GM12878 (cell line): ENCODE data around the gene TGM2. TPM values are rescaled to one million over a fixed set of nuclear protein-coding genes. Genes with fewer than 3 reads are reported as not detected.

Experiments used
- ATAC-seq: fragments of 200-7000 bp; cut with Tn5 transposase; 3 replicates; pipeline ENCODE4 v1.9.1; 2020; ENCODE audit warnings: mild to moderate bottlenecking, moderate library complexity
- BruUV-seq: library from RNA; stranded (reverse); fragments of 400-500 nt; replicated peaks from 2 replicates; lab custom pipeline; 2021; lab: Mats Ljungman, UMichigan
- CTCF ChIA-PET: fragments of 300-600 bp; sonication (Branson Sonifier 250); formaldehyde crosslinking; extraction: SDS; loops from one replicate; lab custom pipeline; 2021; ENCODE audit warnings: inconsistent platforms; lab: Yijun Ruan, JAX
- POLR2A ChIA-PET: fragments of 350-600 bp; formaldehyde crosslinking; extraction: SDS; loops from one replicate; lab custom pipeline; 2021; ENCODE audit warnings: inconsistent platforms; lab: Charles Lee
- RAD21 ChIA-PET: fragments of 300-600 bp; sonication (Branson Sonifier 250); formaldehyde crosslinking; loops from one replicate; lab custom pipeline; 2023; ENCODE audit warnings: antibody characterized with exemption; ENCODE audit not compliant: unreplicated experiment; lab: Charles Lee
- SMC1A ChIA-PET: fragments of 300-600 bp; sonication (Branson Sonifier 250); formaldehyde crosslinking; loops from one replicate; lab custom pipeline; 2023; ENCODE audit not compliant: unreplicated experiment, uncharacterized antibody; lab: Charles Lee
- DNase-seq: peaks from one replicate; pipeline ENCODE4 v3.0.0-alpha.2; 2011; ENCODE audit warnings: low read depth, low spot score
- FAIRE-seq: peaks from 3 replicates; lab custom pipeline; 2011; peaks lifted over from hg19 to GRCh38; lab: Jason Lieb, UNC
- H2AFZ ChIP-seq: 2 replicates; pipeline ENCODE4 v1.6.0; 2011; ENCODE audit warnings: low read depth, low read length, control low read depth; ENCODE audit not compliant: control insufficient read depth
- H3K27ac ChIP-seq: 2 replicates; pipeline ENCODE4 v1.5.1; 2011; ENCODE audit warnings: control low read depth; ENCODE audit not compliant: control insufficient read depth, insufficient read depth
- H3K27me3 ChIP-seq, 2 experiments: replicated peaks in 1 of 2; 2 replicates each; pipeline versions ENCODE4 v1.6.0 to v1.6.1; 2011; ENCODE audit warnings: low read length in 1 of 2; ENCODE audit not compliant: control insufficient read depth in 2 of 2, insufficient read depth in 2 of 2
- H3K36me3 ChIP-seq, 2 experiments: 2 replicates each; pipeline ENCODE4 v1.5.1; 2011; ENCODE audit warnings: low read length in 1 of 2; ENCODE audit not compliant: control insufficient read depth in 2 of 2, insufficient read depth in 2 of 2
- H3K4me1 ChIP-seq: 2 replicates; pipeline ENCODE4 v1.6.1; 2011; ENCODE audit warnings: mild to moderate bottlenecking, low read length, moderate library complexity, mixed read lengths; ENCODE audit not compliant: control insufficient read depth, insufficient read depth
- H3K4me2 ChIP-seq: 2 replicates; pipeline ENCODE4 v1.6.0; 2011; ENCODE audit warnings: control low read depth; ENCODE audit not compliant: control insufficient read depth, insufficient read depth
- H3K4me3 ChIP-seq: fragments of 200-600 bp; sonication (generic); 2 replicates; pipeline ENCODE4 v1.5.1; 2016
- H3K79me2 ChIP-seq: 2 replicates; pipeline ENCODE4 v1.6.0; 2011; ENCODE audit warnings: low read length; ENCODE audit not compliant: control insufficient read depth, insufficient read depth
- H3K9ac ChIP-seq: 2 replicates; pipeline ENCODE4 v1.8.0; 2011; ENCODE audit warnings: low read length, control low read depth, mixed read lengths; ENCODE audit not compliant: control insufficient read depth, insufficient read depth
- H3K9me3 ChIP-seq: replicated peaks from 3 replicates; pipeline ENCODE4 v1.5.1; 2011; ENCODE audit warnings: mild to moderate bottlenecking, low read length; ENCODE audit not compliant: control insufficient read depth, insufficient read depth
- H4K20me1 ChIP-seq: 2 replicates; pipeline ENCODE4 v1.6.0; 2011; ENCODE audit not compliant: control insufficient read depth, insufficient read depth
- BACH1 ChIP-seq: fragments of 450-650 bp; IDR thresholded peaks from 2 replicates; pipeline ENCODE4 v1.6.1; 2017; ENCODE audit warnings: mild to moderate bottlenecking, borderline replicate concordance
- BCL3 ChIP-seq: IDR thresholded peaks from 2 replicates; pipeline ENCODE4 v1.6.1; 2011; ENCODE audit warnings: borderline replicate concordance, low read depth, mild to moderate bottlenecking, moderate library complexity, low read length; ENCODE audit not compliant: insufficient read depth, poor library complexity, severe bottlenecking
- DPF2 ChIP-seq: fragments of 450-650 bp; IDR thresholded peaks from 2 replicates; pipeline ENCODE4 v1.6.1; 2017; ENCODE audit warnings: mild to moderate bottlenecking
- ETV6 ChIP-seq, 2 experiments: fragments of 450-650 bp in 1 of 2; IDR thresholded peaks in 1 of 2; conservative IDR thresholded peaks in 1 of 2; 2 replicates each; pipeline ENCODE4 v1.6.1; 2014; ENCODE audit warnings: antibody characterized with exemption in 1 of 2, borderline replicate concordance in 1 of 2, low read depth in 1 of 2, mild to moderate bottlenecking in 1 of 2, moderate library complexity in 1 of 2
- GATAD2B ChIP-seq: fragments of 450-650 bp; conservative IDR thresholded peaks from 2 replicates; pipeline ENCODE4 v1.6.1; 2017; ENCODE audit warnings: low read depth, mild to moderate bottlenecking, moderate library complexity
- IKZF2 ChIP-seq, 2 experiments: fragments of 450-650 bp; IDR thresholded peaks; 2 replicates each; pipeline ENCODE4 v1.6.1; 2017; ENCODE audit warnings: mild to moderate bottlenecking in 2 of 2, moderate library complexity in 2 of 2
- IRF3 ChIP-seq: fragments of 450-650 bp; IDR thresholded peaks from 2 replicates; pipeline ENCODE4 v1.6.1; 2014; ENCODE audit warnings: mild to moderate bottlenecking
- JUND ChIP-seq: IDR thresholded peaks from 2 replicates; pipeline ENCODE4 v1.6.1; 2012; ENCODE audit warnings: low read depth, mild to moderate bottlenecking, low read length, improper control_type of control experiment, moderate library complexity
- MAX ChIP-seq: IDR thresholded peaks from 2 replicates; pipeline ENCODE4 v1.6.1; 2012; ENCODE audit warnings: low read depth, low read length, improper control_type of control experiment
- MXI1 ChIP-seq: fragments of 150-350 bp; IDR thresholded peaks from 2 replicates; pipeline ENCODE4 v1.6.1; 2011; ENCODE audit warnings: low read depth, mild to moderate bottlenecking, inconsistent platforms, low read length, improper control_type of control experiment
- MYC ChIP-seq: IDR thresholded peaks from 2 replicates; pipeline ENCODE4 v1.6.1; 2011; ENCODE audit warnings: mild to moderate bottlenecking, low read length, moderate library complexity, inconsistent platforms; ENCODE audit not compliant: insufficient read depth, insufficient replicate concordance, insufficient read length, severe bottlenecking
- NFYB ChIP-seq: IDR thresholded peaks from 2 replicates; pipeline ENCODE4 v1.6.1; 2011; ENCODE audit warnings: low read depth, mild to moderate bottlenecking, low read length, improper control_type of control experiment, moderate library complexity; ENCODE audit not compliant: insufficient read depth
- RBBP5 ChIP-seq: fragments of 200-600 bp; sonication (generic); conservative IDR thresholded peaks from 2 replicates; pipeline ENCODE4 v1.6.1; 2016
- SIN3A ChIP-seq: IDR thresholded peaks from 2 replicates; pipeline ENCODE4 v1.6.1; 2012; ENCODE audit warnings: low read depth, low read length, improper control_type of control experiment
- SP1 ChIP-seq: IDR thresholded peaks from one replicate; pipeline ENCODE4 v1.6.1; 2011; ENCODE audit warnings: low read depth, low read length
- SREBF1 ChIP-seq: IDR thresholded peaks from 2 replicates; pipeline ENCODE4 v1.6.1; 2012; ENCODE audit warnings: mild to moderate bottlenecking, low read length
- TBL1XR1 ChIP-seq: IDR thresholded peaks from 2 replicates; pipeline ENCODE4 v1.6.1; 2012; ENCODE audit warnings: low read depth, low read length, improper control_type of control experiment
- USF2 ChIP-seq: IDR thresholded peaks from 2 replicates; pipeline ENCODE4 v1.6.1; 2011; ENCODE audit warnings: low read depth, low read length, improper control_type of control experiment, borderline replicate concordance
- WRNIP1 ChIP-seq: IDR thresholded peaks from 2 replicates; pipeline ENCODE4 v1.6.1; 2011; ENCODE audit warnings: low read depth, low read length, improper control_type of control experiment, borderline replicate concordance
- ZNF24 ChIP-seq: fragments of 450-650 bp; IDR thresholded peaks from 2 replicates; pipeline ENCODE4 v1.6.1; 2017; ENCODE audit warnings: antibody characterized with exemption, mild to moderate bottlenecking
- ZNF622 ChIP-seq: fragments of 450-650 bp; IDR thresholded peaks from 2 replicates; pipeline ENCODE4 v1.6.1; 2017; ENCODE audit warnings: mild to moderate bottlenecking, inconsistent platforms
- ZZZ3 ChIP-seq: IDR thresholded peaks from 2 replicates; pipeline ENCODE4 v1.6.1; 2011; ENCODE audit warnings: low read depth; ENCODE audit not compliant: control insufficient read depth, insufficient read length
- WGBS: methylation state at CpG from one replicate; pipeline ENCODE4 v1.1.6; 2016; ENCODE audit warnings: low lambda C conversion rate; ENCODE audit not compliant: insufficient replicate concordance, insufficient coverage; ENCODE audit errors: missing lambda C conversion rate; 5-methylcytosine and 5-hydroxymethylcytosine counted together
- in situ Hi-C: fragments of 300-500 bp; cut with MboI; formaldehyde crosslinking; loops from 9 replicates; pipeline ENCODE4 v1.14.3; 2018; ENCODE audit warnings: mixed read lengths
- intact Hi-C: fragments of 100-400 bp; cut with micrococcal nuclease; formaldehyde crosslinking; loops from one replicate; pipeline ENCODE4 v1.14.2; 2022; ENCODE audit not compliant: unreplicated experiment
- polyA plus RNA-seq, 11 experiments: library from polyadenylated mRNA; depleted of rRNA in 4 of 11; unstranded in 6 of 11; stranded (reverse) in 5 of 11; fragments of >200 nt; fragmentation: Nextera tagmentation in 4 of 11; fragmentation: Illumina TruSeq in 1 of 11; extraction: Ambion mirVana in 4 of 11; extraction: Trizol in 1 of 11; gene quantifications; 1 replicate in 1 of 11; 2 replicates in 10 of 11; pipeline versions ENCODE4 v1.2.1 to v1.2.3, GENCODE V29; 2011 to 2016; ENCODE audit warnings: inconsistent platforms in 2 of 11, missing spikeins in 2 of 11, low read depth in 1 of 11
- total RNA-seq, 4 experiments: library from RNA; depleted of rRNA in 3 of 4; stranded (reverse); fragments of >200 nt in 3 of 4; fragmentation: Illumina TruSeq in 1 of 4; extraction: Trizol in 1 of 4; gene quantifications; 2 replicates each; pipeline versions ENCODE4 v1.2.1 to v1.2.3, GENCODE V29; 2013 to 2021

TGM2 gene
- total and polyA plus RNA-seq, 10 of the 15 experiments (the other 5 are each of a cell fraction or from before 2014, with no cell fraction given) = 0.11 to 1.9 (median 0.51) TPM

GRCh38 chr20:38082894-38083293 is 82.2 kb downstream of the TGM2 start (continued):
- TF ChIP-seq SP1 (no peak), WRNIP1 (no peak), USF2 (no peak), SIN3A (no peak), BACH1 (no peak), ZNF24 (no peak), SREBF1 (no peak), GATAD2B (no peak), MYC (no peak), IRF3 (no peak), NFYB (no peak)
- TF ChIP-seq, all 136 proteins: peak for 0

- ChIA-PET POLR2A (interaction anchor here (0.6 to 2.0 kb wide), 3 partner anchors 12 to 48 kb away, joined by 4 read pairs; partner anchors contain the start of genes RPRD1B and TTI1), CTCF (interaction anchor here (0.8 to 15.1 kb wide), 9 partner anchors 4 to 141 kb away, joined by 3 to 260 read pairs (median 3); no protein-coding TSS in a partner anchor), RAD21 (interaction anchor here (1.1 to 1.5 kb wide), 2 partner anchors 8 to 24 kb away, joined by 3 to 6 read pairs; no protein-coding TSS in a partner anchor), SMC1A (interaction anchor here (0.9 to 12.3 kb wide), 4 partner anchors 7 to 140 kb away, joined by 5 to 166 read pairs (median 12); no protein-coding TSS in a partner anchor)
- Histone ChIP-seq H3K4me2 (no peak overlapping the region), H2AFZ (no peak overlapping the region), H3K27ac (no peak overlapping the region), H3K36me3 (peaks cover 11 to 17% of the 10 kb centered on the region in 2 experiments), H3K9me3 (peaks cover 4% of the 10 kb centered on the region), H3K9ac (no peak overlapping the region), H3K4me1 (no peaks in the 10 kb centered on the region; the same call in 1 of the 2 replicates), H3K27me3 (no peaks in the 10 kb centered on the region), H3K4me3 (no peak overlapping the region), H4K20me1 (no peaks in the 10 kb centered on the region), H3K79me2 (peaks cover 12% of the 10 kb centered on the region)
- intact Hi-C loops = no loop called here
- no peak for FAIRE-seq
- 35% methylated on average over 3 of the region's 3 CpGs for WGBS
- BruUV-seq = no TSS peak
- DNase-seq = no peak
- in situ Hi-C loops = no loop called here
- no peak for ATAC-seq
- TF ChIP-seq ZZZ3 (no peak), ETV6 (conservative IDR thresholded peaks at IDR 0.05 in 1 of 2, IDR thresholded peaks at IDR 0.05 in 1 of 2; ENCODE audit: borderline replicate concordance in 1 of 2, low read depth in 1 of 2) (no peak), BCL3 (no peak), IKZF2 (IDR thresholded peaks at IDR 0.05) (no peak), RBBP5 (no peak), MAX (no peak), JUND (no peak), MXI1 (no peak), DPF2 (no peak), TBL1XR1 (no peak), ZNF622 (no peak)
Observed at GRCh38 chr20:38081575-38081974, 83.5 kb downstream of the TGM2 start.
